ENCODE results near the gene OGDH. TPM values are rescaled to one million over a fixed set of nuclear protein-coding genes. Genes with fewer than 3 reads are reported as not detected.

Gene OGDH
- polyA plus RNA-seq, 3 donors, result 41.0 to 74.1 (median 49.9) TPM

- Histone ChIP-seq H3K4me2 (replicated peaks; ENCODE audit: extremely low read depth, low read length, poor library complexity, severe bottlenecking) (no peak overlapping the region), H2AFZ (ENCODE audit: insufficient read depth, low read depth, low read length, poor library complexity, severe bottlenecking) (no peak overlapping the region), H3K4me1 (ENCODE audit: control insufficient read depth in 1 of 2, insufficient read depth in 2 of 2, low read length in 2 of 2) (peaks cover 0 to 9% of the 10 kb centered on the region in 2 donors), H3K9ac (ENCODE audit: insufficient read depth, low read length, poor library complexity, severe bottlenecking) (peak overlapping the region; percentile 4), H3K79me2 (ENCODE audit: insufficient read depth, low read length) (no peaks in the 10 kb centered on the region), H3K9me3 (replicated peaks in 1 of 2; ENCODE audit: control insufficient read depth in 1 of 2, insufficient read depth in 1 of 2, low read length in 2 of 2) (no peaks in the 10 kb centered on the region), H3K4me3 (replicated peaks in 1 of 3; ENCODE audit: low read depth in 2 of 3, low read length in 3 of 3) (no peak overlapping the region), H3K27ac (ENCODE audit: low read depth in 1 of 2, low read length in 2 of 2) (peak overlapping the region in 1 of 2 donors; percentile 69), H3K36me3 (replicated peaks in 1 of 2; ENCODE audit: control insufficient read depth in 1 of 2, insufficient read depth in 2 of 2, low read length in 2 of 2) (peaks cover 77 to 98% of the 10 kb centered on the region in 2 donors), H4K20me1 (ENCODE audit: insufficient read depth, low read length) (peaks cover 8% of the 10 kb centered on the region), H3K27me3 (ENCODE audit: control insufficient read depth in 2 of 2, insufficient read depth in 2 of 2, low read length in 2 of 2) (no peaks in the 10 kb centered on the region)
- TF ChIP-seq CTCF (IDR thresholded peaks at IDR 0.05), result no peak
- Mint-ChIP-seq H3K4me3 (no peak overlapping the region), H3K9me3 (no peaks in the 10 kb centered on the region), H3K27ac (peak overlapping the region; percentile 74 to 89 (median 81)), H3K36me3 (peaks cover 82 to 95% of the 10 kb centered on the region in 2 donors), H3K4me1 (peaks cover 11% of the 10 kb centered on the region), H3K27me3 (ENCODE audit: low read depth in 3 of 3) (no peaks in the 10 kb centered on the region)
- intact Hi-C loops (cut with micrococcal nuclease), result no loop called here
- peak in 2 of 3 donors; percentile 6 to 28 for DNase-seq
- 63% methylated on average over 5 of the region's 5 CpGs for WGBS (ENCODE audit: insufficient coverage)
These were observed 72.2 kb downstream of the OGDH start for GRCh38 chr7:44678471-44679179.

GRCh38 chr7:44681645-44682044, 75.2 kb downstream of the OGDH start:
- WGBS (ENCODE audit: insufficient coverage), result 100% methylated on average over 7 of the region's 9 CpGs
- no peaks in the 10 kb centered on the region for H3K27me3 Mint-ChIP-seq (ENCODE audit: low read depth in 3 of 3)
- H3K9ac ChIP-seq (ENCODE audit: insufficient read depth, low read length, poor library complexity, severe bottlenecking), result no peak overlapping the region
- H3K79me2 ChIP-seq (ENCODE audit: insufficient read depth, low read length), result no peaks in the 10 kb centered on the region
- H3K4me2 ChIP-seq (replicated peaks; ENCODE audit: extremely low read depth, low read length, poor library complexity, severe bottlenecking), result no peak overlapping the region
- peaks cover 80 to 92% of the 10 kb centered on the region in 2 donors for H3K36me3 Mint-ChIP-seq
- H3K4me3 Mint-ChIP-seq, result no peak overlapping the region
- H3K4me1 ChIP-seq (ENCODE audit: control insufficient read depth in 1 of 2, insufficient read depth in 2 of 2, low read length in 2 of 2), result peaks cover 0 to 9% of the 10 kb centered on the region in 2 donors
- intact Hi-C loops (cut with micrococcal nuclease), result no loop called here
- H3K27ac ChIP-seq (ENCODE audit: low read depth in 1 of 2, low read length in 2 of 2), result peak overlapping the region in 1 of 2 donors; percentile 24
- peak overlapping the region in 3 of 7 donors; percentile 30 to 50 (median 47) for H3K27ac Mint-ChIP-seq
- H3K4me3 ChIP-seq (replicated peaks in 1 of 3; ENCODE audit: low read depth in 2 of 3, low read length in 3 of 3), result no peak overlapping the region
- no peak for DNase-seq
- no peaks in the 10 kb centered on the region for H3K9me3 ChIP-seq (replicated peaks in 1 of 2; ENCODE audit: control insufficient read depth in 1 of 2, insufficient read depth in 1 of 2, low read length in 2 of 2)
- no peaks in the 10 kb centered on the region for H3K9me3 Mint-ChIP-seq
- peaks cover 11% of the 10 kb centered on the region for H3K4me1 Mint-ChIP-seq
- no peak for TF ChIP-seq CTCF (IDR thresholded peaks at IDR 0.05)
- no peak overlapping the region for H2AFZ ChIP-seq (ENCODE audit: insufficient read depth, low read depth, low read length, poor library complexity, severe bottlenecking)
- no peaks in the 10 kb centered on the region for H3K27me3 ChIP-seq (ENCODE audit: control insufficient read depth in 2 of 2, insufficient read depth in 2 of 2, low read length in 2 of 2)
- H4K20me1 ChIP-seq (ENCODE audit: insufficient read depth, low read length), result peaks cover 8% of the 10 kb centered on the region
- H3K36me3 ChIP-seq (replicated peaks in 1 of 2; ENCODE audit: control insufficient read depth in 1 of 2, insufficient read depth in 2 of 2, low read length in 2 of 2), result peaks cover 61 to 99% of the 10 kb centered on the region in 2 donors

All from CD14-positive monocyte (primary cell).